ENCODE results near the gene PRICKLE1.

The PRICKLE1 gene

GRCh38 chr12:42589465-42590329 lies at the start of gene PRICKLE1:
Gene PRICKLE1, minus strand, starts transcription at chr12:42589746. Its CDS starts 117,230 bp downstream, at chr12:42472516.
- peak; percentile 26 for DNase-seq (ENCODE audit: low spot score)

- DNase-seq (ENCODE audit: low spot score), result no peak
Measured at GRCh38 chr12:42638697-42639096, 49.2 kb upstream of the PRICKLE1 start.

GRCh38 chr12:42638011-42638410 lies 48.5 kb upstream of the PRICKLE1 start:
- no peak for DNase-seq (ENCODE audit: low spot score)

GRCh38 chr12:42636993-42637392 lies 47.4 kb upstream of the PRICKLE1 start:
- no peak for DNase-seq (ENCODE audit: low spot score)

GRCh38 chr12:42633594-42633993 lies 44.0 kb upstream of the PRICKLE1 start:
- no peak for DNase-seq (ENCODE audit: low spot score)

- DNase-seq (ENCODE audit: low spot score), result no peak
Measured at GRCh38 chr12:42631513-42631912, 42.0 kb upstream of the PRICKLE1 start.

- no peak for DNase-seq (ENCODE audit: low spot score)
Measured at GRCh38 chr12:42630314-42630713, 40.8 kb upstream of the PRICKLE1 start.

- DNase-seq (ENCODE audit: low spot score), result no peak
Measured at GRCh38 chr12:42627151-42627550, 37.6 kb upstream of the PRICKLE1 start.

GRCh38 chr12:42625611-42626010 lies 36.1 kb upstream of the PRICKLE1 start:
- no peak for DNase-seq (ENCODE audit: low spot score)

- DNase-seq (ENCODE audit: low spot score), result no peak
Measured at GRCh38 chr12:42617622-42618021, 28.1 kb upstream of the PRICKLE1 start.

- no peak for DNase-seq (ENCODE audit: low spot score)
Measured at GRCh38 chr12:42615006-42615405, 25.5 kb upstream of the PRICKLE1 start.

GRCh38 chr12:42612231-42612613 lies 22.7 kb upstream of the PRICKLE1 start:
- no peak for DNase-seq (ENCODE audit: low spot score)

- DNase-seq (ENCODE audit: low spot score), result no peak
Measured at GRCh38 chr12:42611571-42612230, 22.2 kb upstream of the PRICKLE1 start.

GRCh38 chr12:42609605-42610004 lies 20.1 kb upstream of the PRICKLE1 start:
- DNase-seq (ENCODE audit: low spot score), result no peak

- no peak for DNase-seq (ENCODE audit: low spot score)
Measured at GRCh38 chr12:42608196-42608825, 18.8 kb upstream of the PRICKLE1 start.

GRCh38 chr12:42607584-42608058 lies 18.1 kb upstream of the PRICKLE1 start:
- DNase-seq (ENCODE audit: low spot score), result no peak

- no peak for DNase-seq (ENCODE audit: low spot score)
Measured at GRCh38 chr12:42606471-42606870, 16.9 kb upstream of the PRICKLE1 start.

GRCh38 chr12:42605685-42606084 lies 16.1 kb upstream of the PRICKLE1 start:
- DNase-seq (ENCODE audit: low spot score), result no peak

GRCh38 chr12:42603246-42603990 lies 13.9 kb upstream of the PRICKLE1 start:
- DNase-seq (ENCODE audit: low spot score), result no peak

GRCh38 chr12:42593874-42594273 lies 4.3 kb upstream of the PRICKLE1 start:
- no peak for DNase-seq (ENCODE audit: low spot score)

GRCh38 chr12:42590330-42590934 lies 886 bp upstream of the PRICKLE1 start:
- DNase-seq (ENCODE audit: low spot score), result peak; percentile 23
